BLaER1 (cell line): ENCODE data around the gene CPLANE2.
"Not testable (repeated sequence)": the region's sequence is repeated elsewhere in the genome, so short reads cannot be mapped to it uniquely, and the experiment has no call there.

Source experiments
- H3K27ac ChIP-seq: shearing (Covaris generic); formaldehyde crosslinking; 2 replicates; pipeline ENCODE4 v1.8.1; 2022
- H3K27me3 ChIP-seq: shearing (Covaris generic); formaldehyde crosslinking; 2 replicates; pipeline ENCODE4 v1.8.1; 2022
- H3K36me3 ChIP-seq: shearing (Covaris generic); formaldehyde crosslinking; 2 replicates; pipeline ENCODE4 v1.8.1; 2022
- H3K4me1 ChIP-seq: shearing (Covaris generic); formaldehyde crosslinking; 2 replicates; pipeline ENCODE4 v1.8.1; 2022
- H3K4me2 ChIP-seq: shearing (Covaris generic); formaldehyde crosslinking; 2 replicates; pipeline ENCODE4 v1.8.1; 2022
- H3K4me3 ChIP-seq: shearing (Covaris generic); formaldehyde crosslinking; 2 replicates; pipeline ENCODE4 v1.8.1; 2022
- H3K9ac ChIP-seq: shearing (Covaris generic); formaldehyde crosslinking; 2 replicates; pipeline ENCODE4 v1.8.1; 2022
- H3K9me3 ChIP-seq: shearing (Covaris generic); formaldehyde crosslinking; 2 replicates; pipeline ENCODE4 v1.8.1; 2022
- H4K20me1 ChIP-seq: shearing (Covaris generic); formaldehyde crosslinking; 2 replicates; pipeline ENCODE4 v1.8.1; 2022
- Cebpa-rat ChIP-seq: shearing (Covaris generic); IDR thresholded peaks from 2 replicates; pipeline ENCODE4 v1.8.1; 2022

The CPLANE2 gene

GRCh38 chr1:16204634-16205333 lies 32.2 kb downstream of the CPLANE2 start:
- no peak for TF ChIP-seq Cebpa-rat

GRCh38 chr1:16204216-16204615 lies 32.8 kb downstream of the CPLANE2 start:
- no peak overlapping the region for H3K4me2 ChIP-seq
- H4K20me1 ChIP-seq, result no peaks in the 10 kb centered on the region
- H3K4me1 ChIP-seq, result peaks cover 36% of the 10 kb centered on the region
- H3K27ac ChIP-seq, result no peak overlapping the region
- H3K9me3 ChIP-seq, result no peaks in the 10 kb centered on the region
- H3K9ac ChIP-seq, result no peak overlapping the region
- H3K4me3 ChIP-seq, result no peak overlapping the region
- no peak for TF ChIP-seq Cebpa-rat
- H3K27me3 ChIP-seq, result no peaks in the 10 kb centered on the region
- H3K36me3 ChIP-seq, result peaks cover 22% of the 10 kb centered on the region; the same call in 1 of the 2 replicates

More at GRCh38 chr1:16204634-16205333, 32.2 kb downstream of the CPLANE2 start:
- H3K27me3 ChIP-seq, result no peaks in the 10 kb centered on the region
- peak overlapping the region; percentile 94 for H3K4me2 ChIP-seq
- no peak overlapping the region for H3K4me3 ChIP-seq
- no peak overlapping the region for H3K9ac ChIP-seq
- H3K4me1 ChIP-seq, result peaks cover 34% of the 10 kb centered on the region
- no peak overlapping the region for H3K27ac ChIP-seq
- H4K20me1 ChIP-seq, result no peaks in the 10 kb centered on the region
- peaks cover 22% of the 10 kb centered on the region; the same call in 1 of the 2 replicates for H3K36me3 ChIP-seq
- no peaks in the 10 kb centered on the region for H3K9me3 ChIP-seq

GRCh38 chr1:16203550-16203949 lies 33.4 kb downstream of the CPLANE2 start:
- Histone ChIP-seq H3K27ac (no peak overlapping the region), H3K36me3 (peaks cover 22% of the 10 kb centered on the region; the same call in 1 of the 2 replicates), H3K4me2 (no peak overlapping the region), H3K9ac (no peak overlapping the region), H3K4me1 (peaks cover 38% of the 10 kb centered on the region), H3K27me3 (no peaks in the 10 kb centered on the region), H3K9me3 (no peaks in the 10 kb centered on the region), H3K4me3 (no peak overlapping the region), H4K20me1 (no peaks in the 10 kb centered on the region)
- no peak for TF ChIP-seq Cebpa-rat

GRCh38 chr1:16202281-16203210 lies 34.4 kb downstream of the CPLANE2 start:
- no peak overlapping the region for H3K4me2 ChIP-seq
- no peaks in the 10 kb centered on the region for H4K20me1 ChIP-seq
- peaks cover 28% of the 10 kb centered on the region for H3K4me1 ChIP-seq
- no peaks in the 10 kb centered on the region for H3K27me3 ChIP-seq
- no peak overlapping the region for H3K4me3 ChIP-seq
- no peak overlapping the region for H3K27ac ChIP-seq
- no peak overlapping the region for H3K9ac ChIP-seq
- no peaks in the 10 kb centered on the region for H3K9me3 ChIP-seq
- peaks cover 22% of the 10 kb centered on the region; the same call in 1 of the 2 replicates for H3K36me3 ChIP-seq
- TF ChIP-seq Cebpa-rat, result no peak

- no peak overlapping the region for H3K4me3 ChIP-seq
- no peaks in the 10 kb centered on the region for H3K27me3 ChIP-seq
- no peak for TF ChIP-seq Cebpa-rat
- H3K36me3 ChIP-seq, result peaks cover 22% of the 10 kb centered on the region; the same call in 1 of the 2 replicates
- peaks cover 11% of the 10 kb centered on the region for H3K4me1 ChIP-seq
- no peak overlapping the region for H3K9ac ChIP-seq
- H3K9me3 ChIP-seq, result no peaks in the 10 kb centered on the region
- H4K20me1 ChIP-seq, result no peaks in the 10 kb centered on the region
- 0 out of 2 replicates have a peak overlapping the region, but pooled peaks have one; percentile 17 for H3K4me2 ChIP-seq
- no peak overlapping the region for H3K27ac ChIP-seq
These were observed 37.3 kb downstream of the CPLANE2 start for GRCh38 chr1:16199700-16200099.

GRCh38 chr1:16199157-16199501 lies 37.9 kb downstream of the CPLANE2 start:
- Histone ChIP-seq H3K36me3 (peaks cover 18% of the 10 kb centered on the region; the same call in 1 of the 2 replicates), H3K4me2 (peak overlapping the region; percentile 17; the same call in 1 of the 2 replicates), H3K27ac (0 out of 2 replicates have a peak overlapping the region, but pooled peaks have one; percentile 9), H3K4me3 (no peak overlapping the region), H3K9ac (no peak overlapping the region), H3K27me3 (no peaks in the 10 kb centered on the region), H3K4me1 (peaks cover 11% of the 10 kb centered on the region), H4K20me1 (no peaks in the 10 kb centered on the region), H3K9me3 (no peaks in the 10 kb centered on the region)
- TF ChIP-seq Cebpa-rat, result no peak

- no peaks in the 10 kb centered on the region for H4K20me1 ChIP-seq
- peak overlapping the region; percentile 17; the same call in 1 of the 2 replicates for H3K4me2 ChIP-seq
- TF ChIP-seq Cebpa-rat, result no peak
- no peak overlapping the region for H3K9ac ChIP-seq
- H3K4me3 ChIP-seq, result no peak overlapping the region
- H3K27ac ChIP-seq, result no peak overlapping the region
- H3K27me3 ChIP-seq, result no peaks in the 10 kb centered on the region
- peaks cover 11% of the 10 kb centered on the region for H3K4me1 ChIP-seq
- H3K9me3 ChIP-seq, result no peaks in the 10 kb centered on the region
- H3K36me3 ChIP-seq, result peaks cover 18% of the 10 kb centered on the region; the same call in 1 of the 2 replicates
These were observed 38.4 kb downstream of the CPLANE2 start for GRCh38 chr1:16198444-16199156.

- Histone ChIP-seq H3K4me1 (peaks cover 14% of the 10 kb centered on the region), H3K4me3 (no peak overlapping the region), H3K27ac (no peak overlapping the region), H3K9ac (no peak overlapping the region), H3K36me3 (peaks cover 10% of the 10 kb centered on the region; the same call in 1 of the 2 replicates), H3K9me3 (no peaks in the 10 kb centered on the region), H3K4me2 (no peak overlapping the region), H4K20me1 (no peaks in the 10 kb centered on the region), H3K27me3 (no peaks in the 10 kb centered on the region)
- no peak for TF ChIP-seq Cebpa-rat
These were observed 40.1 kb downstream of the CPLANE2 start for GRCh38 chr1:16196874-16197273.

- not testable (repeated sequence) for H3K9me3 ChIP-seq, H3K27me3 ChIP-seq, H3K4me2 ChIP-seq, H4K20me1 ChIP-seq, H3K36me3 ChIP-seq, H3K9ac ChIP-seq, H3K4me3 ChIP-seq, H3K27ac ChIP-seq
- H3K4me1 ChIP-seq, result peaks cover 20% of the 10 kb centered on the region
These were observed 40.8 kb downstream of the CPLANE2 start for GRCh38 chr1:16196139-16196538.
